Neural cell (in vitro differentiated cells): Measurements from ENCODE around the gene ESR1. TPM values are rescaled to one million over a fixed set of nuclear protein-coding genes. Genes with fewer than 3 reads are reported as not detected.
"Not testable (repeated sequence)": the region's sequence is repeated elsewhere in the genome, so short reads cannot be mapped to it uniquely, and the experiment has no call there.

ENCODE experiments used
- H2AFZ ChIP-seq: fragments of 200-600, 300-800 bp; sonication (generic), shearing (Covaris generic); 2 replicates; pipeline ENCODE4 v1.6.0; 2014; ENCODE audit warnings: low read depth, mild to moderate bottlenecking, antibody characterized with exemption, low read length, moderate library complexity
- H3F3A ChIP-seq: fragments of 200-600 bp; shearing (Covaris generic); 2 replicates; pipeline ENCODE4 v1.6.1; 2016; ENCODE audit warnings: mild to moderate bottlenecking, moderate library complexity, mixed read lengths, antibody characterized with exemption, low read length; ENCODE audit not compliant: insufficient read depth, poor library complexity, severe bottlenecking
- H3K27ac ChIP-seq: fragments of 200-600, 300-800 bp; sonication (generic), shearing (Covaris generic); 2 replicates; pipeline ENCODE4 v1.5.1; 2014; ENCODE audit warnings: mild to moderate bottlenecking, low read length, moderate library complexity
- H3K27me3 ChIP-seq: fragments of 300-800, 200-600 bp; sonication (generic), shearing (Covaris generic); 2 replicates; pipeline ENCODE4 v1.6.0; 2014; ENCODE audit warnings: mild to moderate bottlenecking, low read depth, low read length, moderate library complexity; ENCODE audit not compliant: insufficient read depth
- H3K36me3 ChIP-seq: fragments of 300-800, 200-600 bp; sonication (generic), shearing (Covaris generic); 2 replicates; pipeline ENCODE4 v1.5.1; 2014; ENCODE audit warnings: mild to moderate bottlenecking, antibody characterized with exemption, low read length, moderate library complexity; ENCODE audit not compliant: insufficient read depth
- H3K4me2 ChIP-seq: fragments of 300-800, 200-600 bp; sonication (generic), shearing (Covaris generic); 2 replicates; pipeline ENCODE4 v1.6.0; 2014; ENCODE audit warnings: mild to moderate bottlenecking, low read length
- H3K4me3 ChIP-seq: fragments of 300-800, 200-600 bp; sonication (generic), shearing (Covaris generic); 2 replicates; pipeline ENCODE4 v1.5.1; 2014; ENCODE audit warnings: mild to moderate bottlenecking, low read length, moderate library complexity
- H3K79me2 ChIP-seq: fragments of 200-600 bp; shearing (Covaris generic); replicated peaks from 2 replicates; pipeline ENCODE4 v1.6.0; 2014; ENCODE audit warnings: mild to moderate bottlenecking, low read length, moderate library complexity; ENCODE audit not compliant: insufficient read depth
- H3K9ac ChIP-seq: fragments of 300-800, 200-600 bp; sonication (generic), shearing (Covaris generic); 2 replicates; pipeline ENCODE4 v1.6.1; 2016; ENCODE audit warnings: mild to moderate bottlenecking, low read length, mixed read lengths
- H3K9me2 ChIP-seq: fragments of 200-600 bp; shearing (Covaris generic); 2 replicates; pipeline ENCODE4 v1.6.1; 2016; ENCODE audit warnings: mild to moderate bottlenecking, low read length, mixed read lengths; ENCODE audit not compliant: insufficient read depth
- H3K9me3 ChIP-seq: fragments of 200-600, 300-800 bp; sonication (generic), shearing (Covaris generic); 2 replicates; pipeline ENCODE4 v1.6.1; 2016; ENCODE audit warnings: mild to moderate bottlenecking, mixed run types, low read length, moderate library complexity, mixed read lengths
- H4K20me1 ChIP-seq: fragments of 200-600 bp; shearing (Covaris generic); 2 replicates; pipeline ENCODE4 v1.6.1; 2016; ENCODE audit warnings: mild to moderate bottlenecking, mixed run types; ENCODE audit not compliant: insufficient read depth
- EP300 ChIP-seq: fragments of 450-650 bp; conservative IDR thresholded peaks from 2 replicates; pipeline ENCODE4 v1.6.1; 2014; ENCODE audit warnings: antibody characterized with exemption, mild to moderate bottlenecking, moderate library complexity; ENCODE audit not compliant: poor library complexity, severe bottlenecking
- EZH2 ChIP-seq: fragments of 200-600, 300-800 bp; shearing (Covaris generic), sonication (generic); IDR thresholded peaks from 2 replicates; pipeline ENCODE4 v1.6.1; 2014; ENCODE audit warnings: antibody characterized with exemption, low read length, borderline replicate concordance, mild to moderate bottlenecking; ENCODE audit not compliant: insufficient read depth, poor library complexity, severe bottlenecking
- MXI1 ChIP-seq: fragments of 450-650 bp; conservative IDR thresholded peaks from 2 replicates; pipeline ENCODE4 v1.6.1; 2014; ENCODE audit warnings: antibody characterized with exemption, mild to moderate bottlenecking; ENCODE audit not compliant: poor library complexity, severe bottlenecking
- POLR2AphosphoS5 ChIP-seq: IDR thresholded peaks from 2 replicates; pipeline ENCODE4 v1.6.1; 2012
- RAD21 ChIP-seq: fragments of 450-650 bp; conservative IDR thresholded peaks from 2 replicates; pipeline ENCODE4 v1.6.1; 2014; ENCODE audit warnings: antibody characterized with exemption, mild to moderate bottlenecking, moderate library complexity
- SMC3 ChIP-seq: fragments of 450-650 bp; conservative IDR thresholded peaks from 2 replicates; pipeline ENCODE4 v1.6.1; 2014; ENCODE audit warnings: antibody characterized with exemption, mild to moderate bottlenecking, moderate library complexity; ENCODE audit not compliant: poor library complexity
- TAF1 ChIP-seq: IDR thresholded peaks from 2 replicates; pipeline ENCODE4 v1.6.1; 2012; ENCODE audit warnings: low read depth
- polyA plus RNA-seq: library from polyadenylated mRNA; depleted of rRNA; stranded (reverse); fragments of >200 nt; gene quantifications from 2 replicates; pipeline ENCODE4 v1.2.3, GENCODE V29; 2014
- TF ChIP-seq, protein P1 (sequence below): fragments of 450-650 bp; IDR thresholded peaks from 2 replicates; pipeline ENCODE4 v1.5.1; 2014; ENCODE audit warnings: antibody characterized with exemption, mild to moderate bottlenecking, moderate library complexity; ENCODE audit not compliant: poor library complexity, severe bottlenecking
- TF ChIP-seq, protein P2 (sequence below): IDR thresholded peaks from 2 replicates; pipeline ENCODE4 v1.6.1; 2012; ENCODE audit warnings: borderline replicate concordance

ESR1 gene
- polyA plus RNA-seq, 1 donor from 2014 or later = 0.14 TPM

DNA sequence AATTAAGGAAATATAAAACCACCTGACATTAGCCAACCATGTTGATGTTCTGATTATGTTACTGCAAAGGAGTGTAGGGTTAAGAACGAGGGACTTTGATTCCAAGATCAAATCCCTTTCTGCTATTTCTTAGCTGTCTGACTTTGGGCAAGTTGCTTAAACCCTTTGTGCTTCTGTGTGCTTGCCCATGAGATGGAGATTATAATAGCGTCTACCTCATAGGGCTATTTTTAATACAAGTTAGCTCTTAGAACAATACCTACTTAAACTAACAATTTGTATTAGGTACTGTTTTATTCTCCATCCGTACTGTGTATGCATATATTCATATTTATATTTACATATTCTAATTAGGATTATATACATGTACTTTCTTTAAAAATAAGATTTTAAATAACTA lies 263.8 kb downstream of the ESR1 start:
- H4K20me1 ChIP-seq = no peaks in the 10 kb centered on the region
- no peak overlapping the region for H2AFZ ChIP-seq
- H3K9me2 ChIP-seq = no peaks in the 10 kb centered on the region
- no peak overlapping the region for H3K9ac ChIP-seq
- H3K4me3 ChIP-seq = no peak overlapping the region
- TF ChIP-seq SMC3 (no peak), MXI1 (no peak), TAF1 (no peak), EP300 (no peak), POLR2AphosphoS5 (no peak), EZH2 (no peak), RAD21 (no peak)
- TF ChIP-seq, protein P1, sequence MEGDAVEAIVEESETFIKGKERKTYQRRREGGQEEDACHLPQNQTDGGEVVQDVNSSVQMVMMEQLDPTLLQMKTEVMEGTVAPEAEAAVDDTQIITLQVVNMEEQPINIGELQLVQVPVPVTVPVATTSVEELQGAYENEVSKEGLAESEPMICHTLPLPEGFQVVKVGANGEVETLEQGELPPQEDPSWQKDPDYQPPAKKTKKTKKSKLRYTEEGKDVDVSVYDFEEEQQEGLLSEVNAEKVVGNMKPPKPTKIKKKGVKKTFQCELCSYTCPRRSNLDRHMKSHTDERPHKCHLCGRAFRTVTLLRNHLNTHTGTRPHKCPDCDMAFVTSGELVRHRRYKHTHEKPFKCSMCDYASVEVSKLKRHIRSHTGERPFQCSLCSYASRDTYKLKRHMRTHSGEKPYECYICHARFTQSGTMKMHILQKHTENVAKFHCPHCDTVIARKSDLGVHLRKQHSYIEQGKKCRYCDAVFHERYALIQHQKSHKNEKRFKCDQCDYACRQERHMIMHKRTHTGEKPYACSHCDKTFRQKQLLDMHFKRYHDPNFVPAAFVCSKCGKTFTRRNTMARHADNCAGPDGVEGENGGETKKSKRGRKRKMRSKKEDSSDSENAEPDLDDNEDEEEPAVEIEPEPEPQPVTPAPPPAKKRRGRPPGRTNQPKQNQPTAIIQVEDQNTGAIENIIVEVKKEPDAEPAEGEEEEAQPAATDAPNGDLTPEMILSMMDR = no peak
- TF ChIP-seq, protein P2, sequence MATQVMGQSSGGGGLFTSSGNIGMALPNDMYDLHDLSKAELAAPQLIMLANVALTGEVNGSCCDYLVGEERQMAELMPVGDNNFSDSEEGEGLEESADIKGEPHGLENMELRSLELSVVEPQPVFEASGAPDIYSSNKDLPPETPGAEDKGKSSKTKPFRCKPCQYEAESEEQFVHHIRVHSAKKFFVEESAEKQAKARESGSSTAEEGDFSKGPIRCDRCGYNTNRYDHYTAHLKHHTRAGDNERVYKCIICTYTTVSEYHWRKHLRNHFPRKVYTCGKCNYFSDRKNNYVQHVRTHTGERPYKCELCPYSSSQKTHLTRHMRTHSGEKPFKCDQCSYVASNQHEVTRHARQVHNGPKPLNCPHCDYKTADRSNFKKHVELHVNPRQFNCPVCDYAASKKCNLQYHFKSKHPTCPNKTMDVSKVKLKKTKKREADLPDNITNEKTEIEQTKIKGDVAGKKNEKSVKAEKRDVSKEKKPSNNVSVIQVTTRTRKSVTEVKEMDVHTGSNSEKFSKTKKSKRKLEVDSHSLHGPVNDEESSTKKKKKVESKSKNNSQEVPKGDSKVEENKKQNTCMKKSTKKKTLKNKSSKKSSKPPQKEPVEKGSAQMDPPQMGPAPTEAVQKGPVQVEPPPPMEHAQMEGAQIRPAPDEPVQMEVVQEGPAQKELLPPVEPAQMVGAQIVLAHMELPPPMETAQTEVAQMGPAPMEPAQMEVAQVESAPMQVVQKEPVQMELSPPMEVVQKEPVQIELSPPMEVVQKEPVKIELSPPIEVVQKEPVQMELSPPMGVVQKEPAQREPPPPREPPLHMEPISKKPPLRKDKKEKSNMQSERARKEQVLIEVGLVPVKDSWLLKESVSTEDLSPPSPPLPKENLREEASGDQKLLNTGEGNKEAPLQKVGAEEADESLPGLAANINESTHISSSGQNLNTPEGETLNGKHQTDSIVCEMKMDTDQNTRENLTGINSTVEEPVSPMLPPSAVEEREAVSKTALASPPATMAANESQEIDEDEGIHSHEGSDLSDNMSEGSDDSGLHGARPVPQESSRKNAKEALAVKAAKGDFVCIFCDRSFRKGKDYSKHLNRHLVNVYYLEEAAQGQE = no peak
- H3K4me2 ChIP-seq = no peak overlapping the region
- no peaks in the 10 kb centered on the region for H3K36me3 ChIP-seq
- H3K79me2 ChIP-seq = no peaks in the 10 kb centered on the region
- H3F3A ChIP-seq = no peaks in the 10 kb centered on the region
- H3K9me3 ChIP-seq = peaks cover 3% of the 10 kb centered on the region
- no peak overlapping the region for H3K27ac ChIP-seq
- no peaks in the 10 kb centered on the region for H3K27me3 ChIP-seq

DNA sequence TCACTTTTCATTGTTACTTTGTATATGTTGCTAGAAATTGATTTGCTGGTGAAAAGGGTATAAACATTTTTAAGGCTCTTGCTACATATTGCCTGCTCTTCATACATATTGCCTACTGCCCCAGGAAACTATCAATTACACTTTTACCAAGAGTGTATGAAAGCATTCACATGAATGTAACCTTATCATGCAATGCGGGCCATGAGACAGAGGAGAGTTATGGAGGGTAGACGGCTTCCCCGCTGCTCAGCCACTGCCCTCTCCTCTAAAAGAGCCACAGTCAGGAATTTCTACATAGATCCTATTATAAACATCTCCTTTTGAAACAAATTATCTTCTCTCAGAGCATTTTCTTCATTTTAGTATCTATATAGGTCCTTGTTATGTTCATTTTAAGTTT lies 264.4 kb downstream of the ESR1 start:
- Histone ChIP-seq H3F3A (no peaks in the 10 kb centered on the region), H3K4me3 (no peak overlapping the region), H3K9me3 (peaks cover 3% of the 10 kb centered on the region), H3K4me2 (no peak overlapping the region), H4K20me1 (no peaks in the 10 kb centered on the region), H3K79me2 (no peaks in the 10 kb centered on the region), H3K27ac (no peak overlapping the region), H3K36me3 (no peaks in the 10 kb centered on the region), H3K27me3 (no peaks in the 10 kb centered on the region), H3K9me2 (no peaks in the 10 kb centered on the region), H3K9ac (no peak overlapping the region), H2AFZ (no peak overlapping the region)
- TF ChIP-seq MXI1 (no peak), TAF1 (no peak)

DNA sequence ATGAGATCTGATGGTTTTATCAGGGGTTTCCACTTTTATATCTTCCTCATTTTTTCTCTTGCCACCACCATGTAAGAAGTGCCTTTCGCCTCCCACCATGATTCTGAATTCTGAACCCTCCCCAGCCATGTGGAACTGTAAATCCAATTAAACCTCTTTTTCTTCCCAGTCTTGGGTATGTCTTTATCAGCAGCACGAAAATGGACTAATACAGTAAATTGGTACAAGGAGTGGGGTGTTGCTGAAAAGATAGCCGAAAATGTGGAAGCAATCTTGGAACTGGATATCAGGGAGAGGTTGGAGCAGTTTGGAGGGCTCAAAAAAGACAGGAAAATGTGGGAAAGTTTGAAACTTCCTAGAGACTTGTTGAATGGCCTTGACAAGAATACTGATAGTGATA lies 268.8 kb downstream of the ESR1 start:
- H3K36me3 ChIP-seq, H3K9me2 ChIP-seq, H4K20me1 ChIP-seq, H2AFZ ChIP-seq, H3K79me2 ChIP-seq, H3K9ac ChIP-seq, H3K4me2 ChIP-seq, H3K27me3 ChIP-seq, H3F3A ChIP-seq, H3K27ac ChIP-seq, H3K4me3 ChIP-seq, H3K9me3 ChIP-seq: not testable (repeated sequence)
